Measurements from ENCODE around the gene NAT8L. TPM values are rescaled to one million over a fixed set of nuclear protein-coding genes. Genes with fewer than 3 reads are reported as not detected.
A peak's percentile ranks its signal among the peaks of the same experiment; 100 is the strongest.

Gene NAT8L
- total and polyA plus RNA-seq, 5 donors from 2014 or later: 0.02 to 0.15 TPM; not detected in 3

- H3K27ac ChIP-seq (ENCODE audit: insufficient read depth, low read length, poor library complexity, severe bottlenecking): no peak overlapping the region
- no peaks in the 10 kb centered on the region for H3K9me3 ChIP-seq (ENCODE audit: control insufficient read depth in 2 of 2, low read length in 2 of 2)
- ATAC-seq (ENCODE audit: low read depth in 2 of 2): no peak
- H3K36me3 ChIP-seq (ENCODE audit: control insufficient read depth, insufficient read depth, low read length): no peaks in the 10 kb centered on the region
- DNase-seq: no peak
- Mint-ChIP-seq H3K27ac (no peak overlapping the region), H3K9me3 (peaks cover 0 to 4% (median 0%) of the 10 kb centered on the region in 7 donors), H3K36me3 (no peaks in the 10 kb centered on the region), H3K27me3 (peaks cover 46% of the 10 kb centered on the region), H3K4me3 (peak overlapping the region; percentile 71 to 83 (median 78)), H3K4me1 (peaks cover 0 to 7% (median 3%) of the 10 kb centered on the region in 4 donors)
- H3K27me3 ChIP-seq (ENCODE audit: control insufficient read depth, insufficient read depth, low read length): peaks cover 3% of the 10 kb centered on the region
- H3K4me3 ChIP-seq (ENCODE audit: low read depth, low read length): no peak overlapping the region
- peaks cover 22% of the 10 kb centered on the region for H3K4me1 ChIP-seq (ENCODE audit: control insufficient read depth, insufficient read depth, low read length, poor library complexity, severe bottlenecking)
Measured at GRCh38 chr4:2042947-2043395, 16.2 kb upstream of the NAT8L start.

GRCh38 chr4:2043396-2044118 lies 15.6 kb upstream of the NAT8L start:
- peak overlapping the region; percentile 71 to 81 (median 76) for H3K4me3 Mint-ChIP-seq
- H3K27me3 ChIP-seq (ENCODE audit: control insufficient read depth, insufficient read depth, low read length): peaks cover 3% of the 10 kb centered on the region
- ATAC-seq (ENCODE audit: low read depth in 2 of 2): no peak
- H3K36me3 ChIP-seq (ENCODE audit: control insufficient read depth, insufficient read depth, low read length): no peaks in the 10 kb centered on the region
- H3K36me3 Mint-ChIP-seq: no peaks in the 10 kb centered on the region
- peaks cover 0 to 7% (median 3%) of the 10 kb centered on the region in 4 donors for H3K4me1 Mint-ChIP-seq
- no peak overlapping the region for H3K4me3 ChIP-seq (ENCODE audit: low read depth, low read length)
- peaks cover 43% of the 10 kb centered on the region for H3K27me3 Mint-ChIP-seq
- no peak overlapping the region for H3K27ac ChIP-seq (ENCODE audit: insufficient read depth, low read length, poor library complexity, severe bottlenecking)
- peaks cover 22% of the 10 kb centered on the region for H3K4me1 ChIP-seq (ENCODE audit: control insufficient read depth, insufficient read depth, low read length, poor library complexity, severe bottlenecking)
- peaks cover 0 to 4% (median 0%) of the 10 kb centered on the region in 7 donors for H3K9me3 Mint-ChIP-seq
- H3K9me3 ChIP-seq (ENCODE audit: control insufficient read depth in 2 of 2, low read length in 2 of 2): no peaks in the 10 kb centered on the region
- peak overlapping the region in 1 of 3 donors; percentile 9 for H3K27ac Mint-ChIP-seq
- no peak for DNase-seq

GRCh38 chr4:2044119-2044485 lies 15.0 kb upstream of the NAT8L start:
- Mint-ChIP-seq H3K36me3 (no peaks in the 10 kb centered on the region), H3K4me1 (peaks cover 0 to 7% (median 3%) of the 10 kb centered on the region in 4 donors), H3K27ac (peak overlapping the region in 1 of 3 donors; percentile 9), H3K27me3 (peaks cover 42% of the 10 kb centered on the region), H3K9me3 (peaks cover 0 to 2% (median 0%) of the 10 kb centered on the region in 7 donors), H3K4me3 (peak overlapping the region in 3 of 4 donors; percentile 33 to 75 (median 38))
- Histone ChIP-seq H3K4me3 (ENCODE audit: low read depth, low read length) (no peak overlapping the region), H3K27ac (ENCODE audit: insufficient read depth, low read length, poor library complexity, severe bottlenecking) (no peak overlapping the region), H3K9me3 (ENCODE audit: control insufficient read depth in 2 of 2, low read length in 2 of 2) (no peaks in the 10 kb centered on the region), H3K4me1 (ENCODE audit: control insufficient read depth, insufficient read depth, low read length, poor library complexity, severe bottlenecking) (peaks cover 22% of the 10 kb centered on the region), H3K36me3 (ENCODE audit: control insufficient read depth, insufficient read depth, low read length) (no peaks in the 10 kb centered on the region), H3K27me3 (ENCODE audit: control insufficient read depth, insufficient read depth, low read length) (no peaks in the 10 kb centered on the region)
- ATAC-seq (ENCODE audit: low read depth in 2 of 2): no peak
- no peak for DNase-seq

GRCh38 chr4:2044542-2045517 lies 14.3 kb upstream of the NAT8L start:
- ATAC-seq (ENCODE audit: low read depth in 2 of 2) (no peak), DNase-seq (no peak)
- Mint-ChIP-seq H3K27ac (no peak overlapping the region), H3K27me3 (peaks cover 42% of the 10 kb centered on the region), H3K9me3 (peaks cover 0 to 2% (median 0%) of the 10 kb centered on the region in 7 donors), H3K4me3 (peak overlapping the region in 3 of 4 donors; percentile 10 to 29 (median 13)), H3K4me1 (peaks cover 0 to 6% (median 2%) of the 10 kb centered on the region in 4 donors), H3K36me3 (no peaks in the 10 kb centered on the region)
- no peaks in the 10 kb centered on the region for H3K27me3 ChIP-seq (ENCODE audit: control insufficient read depth, insufficient read depth, low read length)
- H3K9me3 ChIP-seq (ENCODE audit: control insufficient read depth in 2 of 2, low read length in 2 of 2): no peaks in the 10 kb centered on the region
- no peaks in the 10 kb centered on the region for H3K36me3 ChIP-seq (ENCODE audit: control insufficient read depth, insufficient read depth, low read length)
- H3K27ac ChIP-seq (ENCODE audit: insufficient read depth, low read length, poor library complexity, severe bottlenecking): no peak overlapping the region
- peaks cover 22% of the 10 kb centered on the region for H3K4me1 ChIP-seq (ENCODE audit: control insufficient read depth, insufficient read depth, low read length, poor library complexity, severe bottlenecking)
- no peak overlapping the region for H3K4me3 ChIP-seq (ENCODE audit: low read depth, low read length)

GRCh38 chr4:2045518-2045951 lies 13.6 kb upstream of the NAT8L start:
- Mint-ChIP-seq H3K27ac (peak overlapping the region in 1 of 3 donors; percentile 26), H3K4me3 (peak overlapping the region in 2 of 4 donors; percentile 29 to 85), H3K27me3 (peaks cover 42% of the 10 kb centered on the region), H3K36me3 (no peaks in the 10 kb centered on the region), H3K4me1 (peaks cover 0 to 2% (median 0%) of the 10 kb centered on the region in 4 donors), H3K9me3 (peaks cover 0 to 2% (median 0%) of the 10 kb centered on the region in 7 donors)
- no peak for DNase-seq
- no peak overlapping the region for H3K4me3 ChIP-seq (ENCODE audit: low read depth, low read length)
- H3K9me3 ChIP-seq (ENCODE audit: control insufficient read depth in 2 of 2, low read length in 2 of 2): no peaks in the 10 kb centered on the region
- H3K4me1 ChIP-seq (ENCODE audit: control insufficient read depth, insufficient read depth, low read length, poor library complexity, severe bottlenecking): peaks cover 22% of the 10 kb centered on the region
- no peaks in the 10 kb centered on the region for H3K27me3 ChIP-seq (ENCODE audit: control insufficient read depth, insufficient read depth, low read length)
- H3K36me3 ChIP-seq (ENCODE audit: control insufficient read depth, insufficient read depth, low read length): no peaks in the 10 kb centered on the region
- H3K27ac ChIP-seq (ENCODE audit: insufficient read depth, low read length, poor library complexity, severe bottlenecking): no peak overlapping the region
- ATAC-seq (ENCODE audit: low read depth in 2 of 2): no peak

- Histone ChIP-seq H3K4me1 (ENCODE audit: control insufficient read depth, insufficient read depth, low read length, poor library complexity, severe bottlenecking) (peaks cover 16% of the 10 kb centered on the region), H3K27ac (ENCODE audit: insufficient read depth, low read length, poor library complexity, severe bottlenecking) (no peak overlapping the region), H3K36me3 (ENCODE audit: control insufficient read depth, insufficient read depth, low read length) (no peaks in the 10 kb centered on the region), H3K9me3 (ENCODE audit: control insufficient read depth in 2 of 2, low read length in 2 of 2) (no peaks in the 10 kb centered on the region), H3K4me3 (ENCODE audit: low read depth, low read length) (no peak overlapping the region), H3K27me3 (ENCODE audit: control insufficient read depth, insufficient read depth, low read length) (no peaks in the 10 kb centered on the region)
- ATAC-seq (ENCODE audit: low read depth in 2 of 2) (no peak), DNase-seq (no peak)
- Mint-ChIP-seq H3K27ac (no peak overlapping the region), H3K4me1 (peaks cover 0 to 2% (median 0%) of the 10 kb centered on the region in 4 donors), H3K36me3 (no peaks in the 10 kb centered on the region), H3K9me3 (peaks cover 0 to 2% (median 0%) of the 10 kb centered on the region in 7 donors), H3K4me3 (peak overlapping the region in 2 of 4 donors; percentile 19 to 85), H3K27me3 (peaks cover 48% of the 10 kb centered on the region)
Measured at GRCh38 chr4:2046031-2046961, 12.8 kb upstream of the NAT8L start.

Data from CD4-positive, CD25-positive, alpha-beta regulatory T cell (primary cell).